Mucosa of stomach (tissue), 1 donor: Measurements from ENCODE around the gene MSANTD1.

Source experiments
- H3K27me3 ChIP-seq: one replicate; pipeline ENCODE4 v1.7.0; 2013; ENCODE audit warnings: mild to moderate bottlenecking, low read length; ENCODE audit not compliant: control insufficient read depth, insufficient read depth
- H3K36me3 ChIP-seq: one replicate; pipeline ENCODE4 v1.7.0; 2013; ENCODE audit warnings: low read length; ENCODE audit not compliant: control insufficient read depth, insufficient read depth
- H3K4me1 ChIP-seq: one replicate; pipeline ENCODE4 v1.7.0; 2013; ENCODE audit warnings: mild to moderate bottlenecking, low read length; ENCODE audit not compliant: control insufficient read depth, insufficient read depth
- H3K4me3 ChIP-seq: one replicate; pipeline ENCODE4 v1.7.0; 2013; ENCODE audit warnings: low read length
- H3K9ac ChIP-seq: one replicate; pipeline ENCODE4 v1.7.0; 2013; ENCODE audit warnings: mild to moderate bottlenecking, low read length, moderate library complexity
- H3K9me3 ChIP-seq: one replicate; pipeline ENCODE4 v1.7.0; 2013; ENCODE audit warnings: mild to moderate bottlenecking, low read length, moderate library complexity; ENCODE audit not compliant: control insufficient read depth
- donor health status: Pancreatic carcinoma.

The MSANTD1 gene

DNA sequence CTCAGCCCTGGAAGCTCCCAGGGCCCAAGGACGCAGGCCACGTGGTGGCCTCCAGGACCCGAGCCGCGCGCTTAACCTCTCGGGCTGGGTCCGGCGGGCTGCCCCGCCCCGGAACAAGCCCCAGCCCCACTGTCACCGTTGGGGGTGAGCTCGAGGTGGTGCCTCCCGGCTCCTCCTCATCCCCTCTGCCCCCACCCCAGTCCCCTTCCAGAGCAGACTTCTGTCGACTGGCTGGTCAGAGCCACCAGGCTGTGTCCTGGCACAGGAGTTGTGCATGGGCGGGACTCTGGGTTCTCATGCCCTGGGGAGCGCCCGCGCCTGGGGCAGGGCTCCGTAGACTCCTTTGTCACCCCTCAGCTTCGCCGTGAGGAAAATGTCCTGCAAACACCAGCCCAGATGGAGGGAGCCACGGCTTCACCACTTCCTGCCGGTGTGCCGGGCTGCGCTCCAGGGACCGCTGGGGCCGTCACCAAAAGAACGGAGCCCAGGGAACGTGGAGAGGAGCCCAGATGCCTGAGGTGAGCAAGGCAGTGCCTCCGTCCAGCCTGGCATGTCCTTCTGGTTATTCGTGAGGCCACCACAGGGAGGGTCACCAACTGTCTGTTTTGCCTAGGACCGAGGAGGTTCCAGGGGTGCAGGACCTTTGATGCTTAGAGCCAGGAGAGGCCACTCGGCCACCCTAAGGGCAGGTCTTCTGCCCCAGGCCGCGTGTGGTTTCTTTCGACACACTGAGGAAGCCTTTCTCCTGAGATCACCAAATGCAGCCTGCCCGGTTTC is 36.8 kb downstream of the MSANTD1 start:
- Histone ChIP-seq H3K36me3 (no peaks in the 10 kb centered on the region), H3K27me3 (peaks cover 33% of the 10 kb centered on the region), H3K4me3 (no peak overlapping the region), H3K9ac (no peak overlapping the region), H3K4me1 (peaks cover 5% of the 10 kb centered on the region), H3K9me3 (no peaks in the 10 kb centered on the region)

GRCh38 chr4:3286335-3287175 is 37.6 kb downstream of the MSANTD1 start:
- Histone ChIP-seq H3K4me1 (peaks cover 13% of the 10 kb centered on the region), H3K4me3 (no peak overlapping the region), H3K9ac (no peak overlapping the region), H3K27me3 (peaks cover 33% of the 10 kb centered on the region), H3K9me3 (no peaks in the 10 kb centered on the region), H3K36me3 (no peaks in the 10 kb centered on the region)

DNA sequence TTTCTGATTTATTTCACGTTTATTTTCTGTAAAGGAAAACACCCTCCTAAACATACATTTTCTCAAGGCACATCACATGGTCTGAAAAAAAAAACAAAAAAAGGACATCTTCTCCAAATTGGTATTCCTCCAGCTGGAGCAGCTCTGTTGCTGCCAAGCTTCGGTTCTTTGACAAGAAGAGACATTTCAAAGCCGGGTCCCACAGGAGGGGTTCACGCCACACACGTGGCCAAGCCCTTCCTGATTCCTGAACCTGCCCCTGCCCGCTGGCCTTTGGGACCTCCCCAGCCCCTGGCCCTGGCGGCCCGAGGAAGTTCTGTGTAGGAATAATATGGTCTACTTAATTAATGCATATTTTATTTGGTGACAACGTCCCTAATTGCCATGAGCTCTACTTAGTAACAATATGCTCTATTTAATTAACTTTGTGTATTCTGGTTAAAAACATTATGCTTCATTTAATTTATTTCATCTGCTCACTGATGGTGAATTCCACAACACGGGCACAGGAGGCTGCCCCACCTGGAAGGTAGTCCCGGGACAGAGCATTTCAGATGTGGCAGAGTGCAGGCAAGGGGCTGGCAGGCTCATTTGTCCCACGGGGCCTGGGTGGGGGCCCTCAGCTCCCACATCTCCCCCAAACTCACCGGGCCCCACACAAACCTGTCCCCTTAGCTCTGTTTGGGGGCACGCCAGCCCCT is 38.5 kb downstream of the MSANTD1 start:
- Histone ChIP-seq H3K9me3 (no peaks in the 10 kb centered on the region), H3K36me3 (no peaks in the 10 kb centered on the region), H3K9ac (no peak overlapping the region), H3K4me1 (peaks cover 16% of the 10 kb centered on the region), H3K4me3 (no peak overlapping the region), H3K27me3 (peaks cover 33% of the 10 kb centered on the region)

DNA sequence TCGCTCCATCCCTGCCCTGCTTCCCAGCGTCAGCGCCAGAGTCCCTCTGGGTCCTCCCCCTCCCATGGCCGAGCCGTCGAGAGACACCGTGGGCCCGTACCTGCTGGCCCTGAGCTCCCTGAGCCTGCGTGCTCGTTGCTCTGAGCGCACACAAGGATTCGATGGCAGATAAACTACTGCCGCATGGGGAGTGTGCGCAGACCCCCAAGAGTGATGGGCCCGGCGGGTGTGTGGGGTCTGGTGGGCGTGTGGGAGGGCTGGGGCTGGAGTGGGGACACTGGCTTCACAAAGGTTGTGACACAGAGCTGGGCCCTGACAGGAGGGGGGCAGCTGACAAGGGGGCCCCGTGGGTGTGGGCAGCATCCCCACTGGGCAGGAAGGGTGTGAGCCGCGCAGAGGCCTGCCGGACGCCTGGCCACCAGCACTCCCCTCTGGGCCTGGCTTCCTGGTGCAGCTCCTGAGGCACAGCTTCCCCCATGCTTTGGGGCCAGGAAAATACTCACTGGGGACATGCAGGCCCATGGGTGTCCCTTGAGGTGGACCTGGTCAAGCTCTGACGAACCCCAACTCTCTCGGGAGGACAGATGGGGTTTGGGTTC is 39.1 kb downstream of the MSANTD1 start:
- Histone ChIP-seq H3K9ac (no peak overlapping the region), H3K9me3 (no peaks in the 10 kb centered on the region), H3K36me3 (no peaks in the 10 kb centered on the region), H3K27me3 (peaks cover 33% of the 10 kb centered on the region), H3K4me3 (no peak overlapping the region), H3K4me1 (peaks cover 16% of the 10 kb centered on the region)

- H3K4me1 ChIP-seq: peaks cover 19% of the 10 kb centered on the region
- no peaks in the 10 kb centered on the region for H3K36me3 ChIP-seq
Observed at GRCh38 chr4:3288571-3289094, 39.7 kb downstream of the MSANTD1 start.

DNA sequence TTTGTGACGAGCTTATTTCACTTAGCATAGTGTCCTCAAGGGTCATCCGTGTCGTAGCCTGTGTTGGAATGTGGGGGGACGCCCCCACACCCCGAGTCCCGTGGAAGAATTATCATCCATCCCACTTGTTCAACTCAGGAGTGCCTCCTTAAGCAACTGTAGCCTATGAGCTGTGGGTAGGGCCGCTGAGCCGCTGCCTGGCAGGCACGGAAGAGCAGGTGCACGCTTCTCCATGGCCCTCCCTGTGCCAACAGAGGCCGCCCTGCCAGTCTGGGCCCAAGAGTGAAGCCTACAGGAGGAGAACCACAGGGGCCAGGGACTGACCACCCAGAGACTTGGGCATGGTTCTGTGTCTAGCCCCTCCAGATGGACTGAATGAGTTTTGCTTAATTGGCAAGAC is 41.5 kb downstream of the MSANTD1 start:
- Histone ChIP-seq H3K9me3 (no peaks in the 10 kb centered on the region), H3K4me1 (peaks cover 21% of the 10 kb centered on the region), H3K4me3 (no peak overlapping the region), H3K36me3 (no peaks in the 10 kb centered on the region), H3K27me3 (peaks cover 22% of the 10 kb centered on the region), H3K9ac (no peak overlapping the region)

More at GRCh38 chr4:3288571-3289094, 39.7 kb downstream of the MSANTD1 start:
- Histone ChIP-seq H3K4me3 (no peak overlapping the region), H3K9ac (no peak overlapping the region), H3K9me3 (no peaks in the 10 kb centered on the region), H3K27me3 (peaks cover 33% of the 10 kb centered on the region)

DNA sequence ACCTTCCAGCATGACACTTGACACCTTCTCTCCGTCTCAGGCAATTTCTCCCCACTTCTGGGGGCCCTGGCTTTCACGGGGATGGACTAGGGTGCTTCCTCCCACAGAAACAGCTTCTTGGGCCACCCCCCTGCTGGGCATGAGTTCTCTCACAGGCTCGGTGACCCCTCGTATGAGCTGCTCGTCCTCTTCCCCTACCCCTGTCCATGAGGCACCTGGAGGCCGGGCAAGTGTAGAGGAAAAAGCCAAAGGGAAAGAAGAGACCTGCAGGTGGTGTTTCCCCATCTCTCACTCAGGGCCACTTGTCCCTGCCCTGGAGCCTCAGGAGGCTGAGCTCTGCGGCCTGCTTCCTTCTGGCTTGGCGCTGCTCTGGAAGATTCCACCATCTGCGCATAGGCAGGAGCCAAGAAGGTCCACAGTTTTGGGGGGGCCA is 41.9 kb downstream of the MSANTD1 start:
- Histone ChIP-seq H3K36me3 (no peaks in the 10 kb centered on the region), H3K9ac (no peak overlapping the region), H3K9me3 (no peaks in the 10 kb centered on the region), H3K4me1 (peaks cover 21% of the 10 kb centered on the region), H3K27me3 (peaks cover 18% of the 10 kb centered on the region), H3K4me3 (no peak overlapping the region)

DNA sequence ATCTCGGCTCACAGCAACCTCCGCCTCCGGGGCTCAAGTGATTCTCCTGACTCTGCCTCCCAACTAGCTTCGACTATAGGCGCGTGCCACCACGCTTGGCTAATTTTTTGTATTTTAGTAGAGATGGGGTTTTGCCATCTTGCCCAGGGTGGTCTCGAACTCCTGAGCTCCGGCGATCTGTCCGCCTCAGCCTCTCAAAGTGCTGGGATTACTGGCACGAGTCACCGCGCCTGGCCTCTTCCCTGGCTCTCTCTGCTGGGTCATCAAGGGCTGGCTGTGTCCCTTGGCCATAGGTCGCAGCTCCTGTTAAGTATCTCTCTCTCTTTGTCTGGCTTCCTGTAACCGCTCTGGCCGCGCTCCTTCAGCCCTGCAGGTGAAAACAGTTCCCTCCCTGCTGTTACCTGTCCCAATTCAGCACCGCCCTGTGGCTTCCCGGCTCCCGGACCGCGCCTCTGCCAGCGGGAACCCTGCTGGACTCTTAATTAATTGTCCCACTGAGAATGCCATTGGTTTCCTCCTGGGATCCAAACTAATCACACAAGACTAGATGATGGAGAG is 42.5 kb downstream of the MSANTD1 start:
- Histone ChIP-seq H3K4me3 (peak overlapping the region; percentile 23), H3K9me3 (no peaks in the 10 kb centered on the region), H3K9ac (peak overlapping the region; percentile 56), H3K27me3 (peaks cover 12% of the 10 kb centered on the region), H3K36me3 (no peaks in the 10 kb centered on the region), H3K4me1 (peaks cover 21% of the 10 kb centered on the region)

DNA sequence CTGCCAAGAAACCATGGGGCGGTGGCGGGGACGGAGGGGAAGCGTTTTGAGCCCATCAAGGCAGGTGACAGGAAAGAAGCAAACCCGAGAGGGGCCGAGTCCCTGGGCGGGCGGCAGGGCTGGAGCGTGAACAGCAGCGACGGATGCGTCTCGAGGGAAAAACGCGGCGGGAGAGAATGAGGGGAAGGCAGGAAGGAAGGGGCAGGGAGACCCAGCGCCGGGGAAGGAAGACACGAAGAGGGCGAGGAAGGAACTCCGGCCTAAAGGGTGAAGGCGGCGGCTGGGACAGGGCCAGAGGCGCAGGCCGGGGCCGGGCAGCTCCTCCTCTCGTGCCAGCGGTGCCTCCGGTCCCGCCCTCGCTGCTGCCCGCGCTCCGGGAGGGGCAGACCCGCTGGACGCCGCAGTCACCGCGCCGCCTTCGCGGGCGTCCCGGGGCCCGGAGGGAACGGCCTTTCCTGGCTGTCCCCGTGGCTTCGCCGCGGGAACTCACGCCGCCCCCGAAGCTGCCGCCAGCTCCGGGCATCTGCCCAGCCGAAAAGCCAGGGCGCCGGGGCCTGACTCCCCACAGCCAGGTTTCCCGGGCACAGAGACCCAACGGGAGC is 43.1 kb downstream of the MSANTD1 start:
- Histone ChIP-seq H3K4me1 (peaks cover 17% of the 10 kb centered on the region), H3K4me3 (peak overlapping the region; percentile 23), H3K27me3 (peaks cover 6% of the 10 kb centered on the region), H3K9ac (peak overlapping the region; percentile 56), H3K36me3 (no peaks in the 10 kb centered on the region), H3K9me3 (no peaks in the 10 kb centered on the region)

- no peaks in the 10 kb centered on the region for H3K9me3 ChIP-seq
- H3K9ac ChIP-seq: peak within 1 kb of the TSS; percentile 72
- H3K4me1 ChIP-seq: peaks cover 17% of the 10 kb centered on the region
- H3K27me3 ChIP-seq: peaks cover 5% of the 10 kb centered on the region
- peak within 1 kb of the TSS; percentile 25 for H3K4me3 ChIP-seq
- no peaks in the 10 kb centered on the region for H3K36me3 ChIP-seq
Observed at GRCh38 chr4:3292571-3293400, 43.8 kb downstream of the MSANTD1 start, which contains the start of gene RGS12. Gene RGS12, plus strand, starts transcription at chr4:3293021. Its CDS starts 23,150 bp downstream, at chr4:3316171.
